Measurements from ENCODE around the gene NXPH1.

Gene NXPH1

GRCh38 chr7:8592167-8592566 lies 158.8 kb downstream of the NXPH1 start:
- Histone ChIP-seq H3K27ac (ENCODE audit: low read depth, low read length) (no peak overlapping the region), H4K20me1 (ENCODE audit: control insufficient read depth, insufficient read depth, low read depth, low read length) (no peaks in the 10 kb centered on the region)

GRCh38 chr7:8594115-8594514 lies 160.7 kb downstream of the NXPH1 start:
- no peaks in the 10 kb centered on the region for H3K27me3 ChIP-seq (ENCODE audit: control insufficient read depth, low read length)
- no peaks in the 10 kb centered on the region for H4K20me1 ChIP-seq (ENCODE audit: control insufficient read depth, insufficient read depth, low read depth, low read length)
- no peaks in the 10 kb centered on the region for H3K4me1 ChIP-seq (ENCODE audit: control insufficient read depth, low read length)
- no peaks in the 10 kb centered on the region for H3K79me2 ChIP-seq (ENCODE audit: control insufficient read depth, low read length)
- H3K4me2 ChIP-seq (ENCODE audit: low read length) = no peak overlapping the region
- no peak overlapping the region for H3K27ac ChIP-seq (ENCODE audit: low read depth, low read length)
- H3K36me3 ChIP-seq (ENCODE audit: control insufficient read depth, low read length) = no peaks in the 10 kb centered on the region
- no peaks in the 10 kb centered on the region for H3F3A ChIP-seq (ENCODE audit: control insufficient read depth, insufficient read depth)
- H3K4me3 ChIP-seq (ENCODE audit: low read length) = no peak overlapping the region
- no peak for TF ChIP-seq EZH2phosphoT487 (IDR thresholded peaks at IDR 0.05; ENCODE audit: borderline replicate concordance, low read length)
- no peak for TF ChIP-seq CTCF (IDR thresholded peaks at IDR 0.05; ENCODE audit: low read depth, low read length, poor library complexity, severe bottlenecking)
- no peaks in the 10 kb centered on the region for H3K9me3 ChIP-seq (ENCODE audit: control insufficient read depth, insufficient read depth, low read length)
- no peaks in the 10 kb centered on the region for H3K9me2 ChIP-seq (replicated peaks; ENCODE audit: control insufficient read depth, low read length)

More at GRCh38 chr7:8592167-8592566, 158.8 kb downstream of the NXPH1 start:
- TF ChIP-seq EZH2phosphoT487 (IDR thresholded peaks at IDR 0.05; ENCODE audit: borderline replicate concordance, low read length) (no peak), CTCF (IDR thresholded peaks at IDR 0.05; ENCODE audit: low read depth, low read length, poor library complexity, severe bottlenecking) (no peak)
- no peak overlapping the region for H3K4me2 ChIP-seq (ENCODE audit: low read length)
- H3K9me3 ChIP-seq (ENCODE audit: control insufficient read depth, insufficient read depth, low read length) = no peaks in the 10 kb centered on the region
- H3K36me3 ChIP-seq (ENCODE audit: control insufficient read depth, low read length) = no peaks in the 10 kb centered on the region
- no peaks in the 10 kb centered on the region for H3K27me3 ChIP-seq (ENCODE audit: control insufficient read depth, low read length)
- H3K4me3 ChIP-seq (ENCODE audit: low read length) = no peak overlapping the region
- no peaks in the 10 kb centered on the region for H3F3A ChIP-seq (ENCODE audit: control insufficient read depth, insufficient read depth)
- no peaks in the 10 kb centered on the region for H3K9me2 ChIP-seq (replicated peaks; ENCODE audit: control insufficient read depth, low read length)
- H3K79me2 ChIP-seq (ENCODE audit: control insufficient read depth, low read length) = no peaks in the 10 kb centered on the region
- no peaks in the 10 kb centered on the region for H3K4me1 ChIP-seq (ENCODE audit: control insufficient read depth, low read length)

DNA sequence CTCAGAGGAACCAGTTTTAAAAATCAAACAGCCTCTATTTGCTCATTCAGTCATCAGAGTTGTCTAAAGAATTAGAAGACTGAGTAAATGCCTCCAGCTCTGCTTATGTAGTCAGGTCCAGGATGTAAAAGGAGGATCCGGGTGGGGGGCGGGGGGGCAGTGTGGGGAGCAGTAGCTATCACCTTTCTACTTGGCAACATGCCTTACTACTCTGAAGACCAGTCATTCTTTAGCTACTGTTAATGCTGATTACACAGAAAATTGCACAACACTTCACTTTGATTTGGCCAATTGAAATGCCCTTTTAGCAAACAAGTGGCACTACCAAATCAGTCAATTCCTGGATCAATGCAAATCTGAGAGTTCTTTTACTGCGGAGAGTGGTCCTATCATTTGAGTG lies 164.2 kb downstream of the NXPH1 start:
- no peak overlapping the region for H3K4me2 ChIP-seq (ENCODE audit: low read length)
- no peaks in the 10 kb centered on the region for H3K36me3 ChIP-seq (ENCODE audit: control insufficient read depth, low read length)
- H3K4me1 ChIP-seq (ENCODE audit: control insufficient read depth, low read length) = no peaks in the 10 kb centered on the region
- no peak overlapping the region for H3K27ac ChIP-seq (ENCODE audit: low read depth, low read length)
- H4K20me1 ChIP-seq (ENCODE audit: control insufficient read depth, insufficient read depth, low read depth, low read length) = no peaks in the 10 kb centered on the region
- TF ChIP-seq CTCF (IDR thresholded peaks at IDR 0.05; ENCODE audit: low read depth, low read length, poor library complexity, severe bottlenecking) (no peak), EZH2phosphoT487 (IDR thresholded peaks at IDR 0.05; ENCODE audit: borderline replicate concordance, low read length) (no peak)
- no peaks in the 10 kb centered on the region for H3K9me2 ChIP-seq (replicated peaks; ENCODE audit: control insufficient read depth, low read length)
- H3K79me2 ChIP-seq (ENCODE audit: control insufficient read depth, low read length) = no peaks in the 10 kb centered on the region
- no peaks in the 10 kb centered on the region for H3K9me3 ChIP-seq (ENCODE audit: control insufficient read depth, insufficient read depth, low read length)
- no peaks in the 10 kb centered on the region for H3K27me3 ChIP-seq (ENCODE audit: control insufficient read depth, low read length)
- H3F3A ChIP-seq (ENCODE audit: control insufficient read depth, insufficient read depth) = no peaks in the 10 kb centered on the region
- no peak overlapping the region for H3K4me3 ChIP-seq (ENCODE audit: low read length)

GRCh38 chr7:8601121-8601520 lies 167.7 kb downstream of the NXPH1 start:
- no peak for TF ChIP-seq EZH2phosphoT487 (IDR thresholded peaks at IDR 0.05; ENCODE audit: borderline replicate concordance, low read length)
- no peak for TF ChIP-seq CTCF (IDR thresholded peaks at IDR 0.05; ENCODE audit: low read depth, low read length, poor library complexity, severe bottlenecking)
- Histone ChIP-seq H3K4me2 (ENCODE audit: low read length) (no peak overlapping the region), H3K4me1 (ENCODE audit: control insufficient read depth, low read length) (no peaks in the 10 kb centered on the region)

More at GRCh38 chr7:8601121-8601520, 167.7 kb downstream of the NXPH1 start:
- no peaks in the 10 kb centered on the region for H3K9me3 ChIP-seq (ENCODE audit: control insufficient read depth, insufficient read depth, low read length)
- no peaks in the 10 kb centered on the region for H3K36me3 ChIP-seq (ENCODE audit: control insufficient read depth, low read length)
- no peak overlapping the region for H3K4me3 ChIP-seq (ENCODE audit: low read length)
- no peaks in the 10 kb centered on the region for H3K27me3 ChIP-seq (ENCODE audit: control insufficient read depth, low read length)
- no peak overlapping the region for H3K27ac ChIP-seq (ENCODE audit: low read depth, low read length)
- no peaks in the 10 kb centered on the region for H3K79me2 ChIP-seq (ENCODE audit: control insufficient read depth, low read length)
- H3K9me2 ChIP-seq (replicated peaks; ENCODE audit: control insufficient read depth, low read length) = no peaks in the 10 kb centered on the region
- no peaks in the 10 kb centered on the region for H4K20me1 ChIP-seq (ENCODE audit: control insufficient read depth, insufficient read depth, low read depth, low read length)
- no peaks in the 10 kb centered on the region for H3F3A ChIP-seq (ENCODE audit: control insufficient read depth, insufficient read depth)
